Activated naive CD4-positive, alpha-beta T cell treated with anti-CD3 and anti-CD28 coated beads for 36 hours (primary cell): ENCODE measurements around the gene ACOX3. TPM values are rescaled to one million over a fixed set of nuclear protein-coding genes. Genes with fewer than 3 reads are reported as not detected.
"Not testable (repeated sequence)": the region's sequence is repeated elsewhere in the genome, so short reads cannot be mapped to it uniquely, and the experiment has no call there.

Experiments
- CTCF ChIA-PET: fragments of 350-600 bp; sonication (Branson Sonifier 250); formaldehyde crosslinking; loops from one replicate; lab custom pipeline; 2021; ENCODE audit warnings: antibody characterized with exemption; lab: Charles Lee
- DNase-seq: peaks from one replicate; pipeline ENCODE4 v3.0.0-alpha.2; 2020
- H3K27ac Mint-ChIP-seq: one replicate; pipeline ENCODE4 v1.8.0; 2021; ENCODE audit warnings: mild to moderate bottlenecking, mixed read lengths
- H3K27me3 Mint-ChIP-seq: one replicate; pipeline ENCODE4 v1.8.0; 2021; ENCODE audit warnings: low read depth, mixed read lengths
- H3K36me3 Mint-ChIP-seq: one replicate; pipeline ENCODE4 v1.8.0; 2021; ENCODE audit warnings: low read depth, mixed read lengths
- H3K4me1 Mint-ChIP-seq: one replicate; pipeline ENCODE4 v1.8.0; 2021; ENCODE audit warnings: low read depth, mixed read lengths
- H3K4me3 Mint-ChIP-seq: one replicate; pipeline ENCODE4 v1.8.0; 2021; ENCODE audit warnings: mild to moderate bottlenecking, moderate library complexity, mixed read lengths
- H3K9me3 Mint-ChIP-seq: one replicate; pipeline ENCODE4 v1.8.0; 2021; ENCODE audit warnings: mixed read lengths
- intact Hi-C: fragments of 100-400 bp; cut with micrococcal nuclease; formaldehyde crosslinking; loops from one replicate; pipeline ENCODE4 v1.15.1; 2023
- total RNA-seq, 2 experiments: library from RNA; stranded (reverse); gene quantifications; one replicate each; pipeline ENCODE4 v1.2.3, GENCODE V29; 2021

ACOX3 gene
- total RNA-seq, 2 experiments from 2014 or later, result 11.9 to 13.3 TPM

GRCh38 chr4:8346838-8347605 is 93.5 kb downstream of the ACOX3 start:
- no peak overlapping the region for H3K4me3 Mint-ChIP-seq
- H3K4me1 Mint-ChIP-seq, result no peaks in the 10 kb centered on the region
- H3K27me3 Mint-ChIP-seq, result peaks cover 3% of the 10 kb centered on the region
- intact Hi-C loops, result no loop called here
- H3K36me3 Mint-ChIP-seq, result no peaks in the 10 kb centered on the region
- no peak for DNase-seq
- no peaks in the 10 kb centered on the region for H3K9me3 Mint-ChIP-seq
- H3K27ac Mint-ChIP-seq, result no peak overlapping the region
- CTCF ChIA-PET, result no interaction called here

GRCh38 chr4:8345946-8346814 is 94.3 kb downstream of the ACOX3 start:
- intact Hi-C loops, result no loop called here
- Mint-ChIP-seq H3K27me3 (peaks cover 3% of the 10 kb centered on the region), H3K36me3 (no peaks in the 10 kb centered on the region), H3K4me1 (no peaks in the 10 kb centered on the region), H3K4me3 (no peak overlapping the region), H3K27ac (no peak overlapping the region), H3K9me3 (no peaks in the 10 kb centered on the region)
- DNase-seq, result no peak
- CTCF ChIA-PET, result no interaction called here

GRCh38 chr4:8345053-8345945 is 95.2 kb downstream of the ACOX3 start:
- H3K4me3 Mint-ChIP-seq, result no peak overlapping the region
- H3K9me3 Mint-ChIP-seq, result no peaks in the 10 kb centered on the region
- intact Hi-C loops, result no loop called here
- H3K36me3 Mint-ChIP-seq, result no peaks in the 10 kb centered on the region
- CTCF ChIA-PET, result interaction anchor here (1.6 kb wide), 1 partner anchor 17 kb away, joined by 4 read pairs; no protein-coding TSS in a partner anchor
- no peaks in the 10 kb centered on the region for H3K27me3 Mint-ChIP-seq
- no peak for DNase-seq
- H3K27ac Mint-ChIP-seq, result no peak overlapping the region
- H3K4me1 Mint-ChIP-seq, result no peaks in the 10 kb centered on the region

GRCh38 chr4:8344377-8344776 is 96.1 kb downstream of the ACOX3 start:
- no peaks in the 10 kb centered on the region for H3K36me3 Mint-ChIP-seq
- H3K9me3 Mint-ChIP-seq, result no peaks in the 10 kb centered on the region
- no peak for DNase-seq
- no peaks in the 10 kb centered on the region for H3K27me3 Mint-ChIP-seq
- H3K4me1 Mint-ChIP-seq, result no peaks in the 10 kb centered on the region
- H3K27ac Mint-ChIP-seq, result no peak overlapping the region
- H3K4me3 Mint-ChIP-seq, result no peak overlapping the region
- intact Hi-C loops, result no loop called here
- CTCF ChIA-PET, result interaction anchor here (1.2 to 1.6 kb wide), 2 partner anchors 18 to 168 kb away, joined by 3 to 4 read pairs; no protein-coding TSS in a partner anchor

- no peaks in the 10 kb centered on the region for H3K36me3 Mint-ChIP-seq
- no peaks in the 10 kb centered on the region for H3K4me1 Mint-ChIP-seq
- H3K27ac Mint-ChIP-seq, result no peak overlapping the region
- CTCF ChIA-PET, result interaction anchor here (1.2 to 1.6 kb wide), 2 partner anchors 18 to 168 kb away, joined by 3 to 4 read pairs; no protein-coding TSS in a partner anchor
- DNase-seq, result no peak
- intact Hi-C loops, result no loop called here
- H3K27me3 Mint-ChIP-seq, result no peaks in the 10 kb centered on the region
- no peaks in the 10 kb centered on the region for H3K9me3 Mint-ChIP-seq
- H3K4me3 Mint-ChIP-seq, result no peak overlapping the region
Measured at GRCh38 chr4:8343967-8344331, 96.6 kb downstream of the ACOX3 start.

- H3K27me3 Mint-ChIP-seq, result no peaks in the 10 kb centered on the region
- intact Hi-C loops, result no loop called here
- no peak overlapping the region for H3K4me3 Mint-ChIP-seq
- no peaks in the 10 kb centered on the region for H3K4me1 Mint-ChIP-seq
- DNase-seq, result no peak
- no peak overlapping the region for H3K27ac Mint-ChIP-seq
- no peaks in the 10 kb centered on the region for H3K36me3 Mint-ChIP-seq
- peaks cover under 1% of the 10 kb centered on the region for H3K9me3 Mint-ChIP-seq
- CTCF ChIA-PET, result interaction anchor here (1.2 to 1.6 kb wide), 2 partner anchors 19 to 167 kb away, joined by 3 to 4 read pairs; no protein-coding TSS in a partner anchor
Measured at GRCh38 chr4:8343262-8343966, 97.1 kb downstream of the ACOX3 start.

GRCh38 chr4:8342651-8343261 is 97.8 kb downstream of the ACOX3 start:
- Mint-ChIP-seq H3K9me3 (peaks cover 4% of the 10 kb centered on the region), H3K4me1 (no peaks in the 10 kb centered on the region), H3K27me3 (no peaks in the 10 kb centered on the region), H3K36me3 (no peaks in the 10 kb centered on the region), H3K4me3 (no peak overlapping the region), H3K27ac (no peak overlapping the region)
- intact Hi-C loops, result no loop called here
- DNase-seq, result no peak
- CTCF ChIA-PET, result no interaction called here

GRCh38 chr4:8341691-8342090 is 98.8 kb downstream of the ACOX3 start:
- Mint-ChIP-seq H3K36me3 (no peaks in the 10 kb centered on the region), H3K4me3 (no peak overlapping the region), H3K4me1 (no peaks in the 10 kb centered on the region), H3K27ac (no peak overlapping the region), H3K27me3 (no peaks in the 10 kb centered on the region), H3K9me3 (peaks cover 6% of the 10 kb centered on the region)
- no peak for DNase-seq
- intact Hi-C loops, result no loop called here
- CTCF ChIA-PET, result interaction anchor here (0.6 kb wide), 1 partner anchor 43 kb away, joined by 3 read pairs; no protein-coding TSS in a partner anchor

- H3K36me3 Mint-ChIP-seq, H3K27me3 Mint-ChIP-seq, H3K27ac Mint-ChIP-seq, H3K4me3 Mint-ChIP-seq, intact Hi-C loops, DNase-seq, H3K4me1 Mint-ChIP-seq: not testable (repeated sequence)
- CTCF ChIA-PET, result interaction anchor here (0.6 kb wide), 1 partner anchor 42 kb away, joined by 3 read pairs; no protein-coding TSS in a partner anchor
- peaks cover 10% of the 10 kb centered on the region for H3K9me3 Mint-ChIP-seq
Measured at GRCh38 chr4:8341281-8341680, 99.2 kb downstream of the ACOX3 start.

- CTCF ChIA-PET, result interaction anchor here (0.6 kb wide), 1 partner anchor 42 kb away, joined by 3 read pairs; no protein-coding TSS in a partner anchor
- DNase-seq, result no peak
- intact Hi-C loops, result no loop called here
- Mint-ChIP-seq H3K4me1 (no peaks in the 10 kb centered on the region), H3K27ac (no peak overlapping the region), H3K36me3 (no peaks in the 10 kb centered on the region), H3K4me3 (no peak overlapping the region), H3K9me3 (peaks cover 14% of the 10 kb centered on the region), H3K27me3 (no peaks in the 10 kb centered on the region)
Measured at GRCh38 chr4:8340781-8341241, 99.7 kb downstream of the ACOX3 start.

GRCh38 chr4:8338351-8338961 is 102.1 kb downstream of the ACOX3 start:
- Mint-ChIP-seq H3K27me3 (no peaks in the 10 kb centered on the region), H3K36me3 (no peaks in the 10 kb centered on the region), H3K4me3 (no peak overlapping the region), H3K27ac (no peak overlapping the region), H3K4me1 (no peaks in the 10 kb centered on the region), H3K9me3 (peaks cover 20% of the 10 kb centered on the region)
- DNase-seq, result no peak
- intact Hi-C loops, result no loop called here
- CTCF ChIA-PET, result no interaction called here
